GM19452 (cell line): ENCODE results near the gene TNRC18.
"Not testable (repeated sequence)": the region's sequence is repeated elsewhere in the genome, so short reads cannot be mapped to it uniquely, and the experiment has no call there.

Source experiments
- ATAC-seq: cut with Tn5 transposase; IDR thresholded peaks from one replicate; pipeline ENCODE4 v1.9.1; 2021; ENCODE audit not compliant: unreplicated experiment

TNRC18 gene

DNA sequence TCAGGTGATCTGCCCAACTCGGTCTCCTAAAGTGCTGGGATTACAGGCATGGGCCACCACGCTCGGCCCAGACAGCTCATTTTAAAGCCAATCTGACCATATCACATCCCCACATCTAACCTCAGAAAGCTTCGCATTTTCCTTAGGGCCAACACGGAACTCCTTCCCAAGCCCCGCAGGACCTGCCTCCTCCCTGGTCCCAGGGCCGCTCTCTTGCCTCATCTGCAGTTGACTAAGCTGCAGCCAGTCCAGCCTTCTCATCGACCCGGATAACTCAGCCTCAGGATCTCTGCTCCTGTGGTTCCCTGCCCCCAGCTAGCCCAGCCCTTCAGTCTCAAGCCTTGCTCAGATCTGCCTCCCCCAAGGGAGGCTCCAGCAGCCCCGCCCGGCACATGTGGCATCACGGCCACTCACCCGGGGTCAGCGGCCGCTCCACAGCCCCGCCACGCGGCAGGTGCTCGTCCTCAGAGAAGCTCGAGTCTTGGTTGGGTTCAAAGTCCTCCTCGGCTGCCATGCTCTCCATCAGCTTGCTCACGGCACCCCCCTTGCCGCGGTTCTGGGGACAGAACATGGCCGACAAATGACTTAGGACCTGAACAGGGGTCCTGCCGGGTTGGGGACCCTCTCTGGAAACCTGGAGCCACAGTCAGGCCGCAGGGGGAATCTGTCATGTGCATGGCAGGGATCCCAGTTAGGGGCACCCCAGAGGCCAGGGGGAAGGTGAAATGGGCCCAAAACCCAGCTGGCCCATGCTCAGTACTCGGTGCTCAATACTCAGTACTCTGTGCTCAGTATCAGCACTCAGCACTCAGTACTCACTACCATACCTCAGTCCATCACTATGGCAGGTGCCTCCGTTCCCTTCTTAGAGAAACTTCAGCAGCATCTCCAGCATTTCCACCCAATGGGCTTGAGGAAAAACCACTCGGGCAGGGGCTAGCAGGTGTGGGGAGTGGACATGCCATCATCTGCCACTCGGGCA lies 99.5 kb downstream of the TNRC18 start:
- not testable (repeated sequence) for ATAC-seq

DNA sequence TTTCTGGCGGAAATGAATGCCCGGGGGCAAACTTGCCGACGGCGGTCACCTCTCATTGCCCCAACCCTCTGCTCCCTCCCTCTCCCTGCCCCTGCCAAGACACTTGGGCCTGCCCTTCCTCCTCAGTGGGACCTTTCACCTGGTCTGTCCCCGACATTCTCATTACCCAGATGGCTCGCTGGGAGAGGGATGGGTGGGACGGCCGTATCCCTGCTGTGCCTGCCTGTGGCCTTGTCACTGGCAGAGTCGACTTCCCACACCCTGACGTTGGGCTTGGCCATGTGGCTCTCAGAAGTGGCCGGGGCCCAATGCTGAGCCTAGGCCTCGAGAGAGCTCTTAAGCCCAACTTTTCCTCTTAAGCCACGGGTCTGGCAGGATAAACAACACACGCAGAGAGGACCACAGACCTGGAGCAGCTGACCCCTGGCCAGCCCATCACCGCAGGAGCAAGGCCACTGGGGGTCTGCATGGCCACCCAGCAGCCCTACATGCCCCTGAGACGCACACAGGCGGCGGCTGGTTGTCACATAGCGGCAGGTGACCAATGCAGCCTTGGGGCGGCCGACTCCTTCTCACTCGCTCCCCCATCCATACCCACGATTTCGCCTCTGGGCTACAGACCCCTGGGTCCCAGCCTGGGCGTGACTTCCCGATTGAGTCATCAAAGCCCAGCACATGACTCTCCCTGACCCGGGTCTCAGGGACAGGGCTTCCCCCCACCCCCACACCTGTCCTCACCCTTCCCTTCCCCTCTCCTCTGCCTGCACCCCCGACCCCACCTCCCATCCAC lies 100.8 kb downstream of the TNRC18 start:
- no peak for ATAC-seq

DNA sequence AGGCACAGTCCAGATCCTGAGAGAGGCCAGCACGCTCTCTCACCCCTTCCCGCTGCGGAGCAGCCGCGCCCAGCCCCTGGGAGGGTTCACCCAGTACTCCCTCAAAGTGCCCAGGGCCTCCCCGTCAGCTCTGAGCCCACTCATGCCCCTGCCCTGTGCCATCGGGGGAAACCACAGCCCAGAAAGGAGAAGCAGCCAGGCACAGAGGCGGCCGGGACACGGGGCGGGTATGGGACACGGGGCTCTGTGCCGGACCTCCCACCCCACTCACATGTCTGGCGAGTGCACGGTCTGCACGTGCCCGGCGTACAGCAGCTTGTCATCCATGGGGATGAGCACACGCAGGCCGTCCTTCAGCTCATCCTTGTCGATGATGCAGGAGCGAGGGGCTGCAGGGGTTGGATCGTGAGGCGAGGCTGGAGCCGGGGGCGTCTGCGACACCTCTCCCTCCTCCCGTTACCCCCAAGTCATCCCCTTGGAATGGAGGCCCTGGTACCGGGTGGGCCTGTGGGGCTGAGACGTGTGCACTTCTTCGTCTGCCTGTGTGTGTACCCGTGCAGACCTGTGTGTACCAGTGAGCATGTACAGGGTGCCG lies 102.7 kb downstream of the TNRC18 start:
- no peak for ATAC-seq

DNA sequence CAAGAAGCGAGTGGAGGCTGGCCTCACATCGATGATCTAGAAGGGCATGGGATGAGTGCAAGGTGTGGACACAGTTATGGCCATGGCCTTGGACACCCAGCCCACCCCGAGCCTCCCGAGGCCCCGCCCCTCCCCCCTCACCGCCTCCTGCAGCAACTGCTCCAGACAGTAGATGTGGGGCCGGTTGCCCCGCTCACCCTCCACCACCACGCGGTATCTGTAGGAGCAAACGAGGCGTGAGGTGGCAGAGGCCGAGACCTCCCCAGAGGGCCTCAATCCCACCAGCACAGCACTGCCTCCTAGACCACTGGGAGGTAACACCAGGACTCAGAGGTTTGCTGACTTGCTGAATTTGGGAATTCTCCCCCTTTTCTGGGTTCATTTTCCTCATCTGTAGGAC lies 103.2 kb downstream of the TNRC18 start:
- no peak for ATAC-seq

DNA sequence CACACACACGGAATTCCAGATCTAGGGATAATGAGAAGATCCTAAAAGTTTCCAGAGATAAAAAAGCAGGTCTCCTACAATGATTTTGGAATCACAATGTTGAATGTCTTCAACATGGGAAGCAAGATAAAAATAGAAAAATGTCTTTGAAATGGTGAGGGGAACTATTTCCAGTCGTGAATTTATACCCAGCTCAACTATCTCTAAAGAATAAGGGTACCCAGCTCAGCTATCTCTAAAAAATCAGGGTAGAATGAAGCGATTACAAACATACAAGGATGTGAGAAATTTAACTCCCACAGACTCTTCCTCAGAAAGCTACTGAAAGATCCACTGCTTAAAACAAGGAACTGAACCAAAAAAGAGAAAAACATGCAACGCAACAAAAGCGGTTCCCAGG lies 105.0 kb downstream of the TNRC18 start:
- not testable (repeated sequence) for ATAC-seq

DNA sequence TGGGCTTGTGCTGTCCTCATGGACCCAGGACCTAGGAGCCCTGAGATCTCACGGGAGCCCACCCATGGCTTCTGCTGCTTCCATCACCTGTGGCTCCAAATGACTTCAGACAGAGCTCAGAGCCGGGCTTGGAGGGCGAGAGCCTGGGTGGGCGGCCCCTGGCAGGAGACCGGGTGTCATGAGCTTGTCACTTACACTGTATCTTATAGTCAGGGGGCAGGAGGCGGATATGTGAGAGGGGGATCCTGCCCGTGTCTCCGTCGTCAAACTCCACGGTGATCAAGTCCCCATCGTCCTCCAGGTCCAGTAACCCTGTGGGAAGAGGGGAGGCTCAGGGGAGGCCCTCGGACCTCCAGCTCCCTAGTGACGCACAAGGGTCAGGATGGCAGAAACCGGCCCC lies 107.9 kb downstream of the TNRC18 start:
- ATAC-seq, result no peak

DNA sequence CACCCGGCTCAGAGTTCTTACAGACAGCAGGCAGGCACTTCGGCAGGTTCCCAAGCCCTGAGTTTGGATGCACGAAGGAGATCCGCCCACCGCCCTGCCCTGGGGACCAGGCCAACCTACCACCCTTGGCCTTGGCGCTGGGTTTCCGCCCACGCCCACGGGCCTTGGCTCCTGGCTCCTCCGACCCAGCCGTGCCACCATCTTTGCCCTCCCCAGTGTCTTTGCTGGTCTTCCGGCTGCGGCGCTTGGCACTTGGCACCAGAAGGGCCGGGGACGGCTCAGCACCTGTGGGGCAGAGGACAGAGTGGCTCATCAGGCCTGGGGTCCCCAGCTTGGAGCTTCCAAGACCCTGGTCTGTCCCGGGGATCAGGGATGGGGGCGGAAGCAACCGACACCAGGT lies 108.8 kb downstream of the TNRC18 start:
- no peak for ATAC-seq

DNA sequence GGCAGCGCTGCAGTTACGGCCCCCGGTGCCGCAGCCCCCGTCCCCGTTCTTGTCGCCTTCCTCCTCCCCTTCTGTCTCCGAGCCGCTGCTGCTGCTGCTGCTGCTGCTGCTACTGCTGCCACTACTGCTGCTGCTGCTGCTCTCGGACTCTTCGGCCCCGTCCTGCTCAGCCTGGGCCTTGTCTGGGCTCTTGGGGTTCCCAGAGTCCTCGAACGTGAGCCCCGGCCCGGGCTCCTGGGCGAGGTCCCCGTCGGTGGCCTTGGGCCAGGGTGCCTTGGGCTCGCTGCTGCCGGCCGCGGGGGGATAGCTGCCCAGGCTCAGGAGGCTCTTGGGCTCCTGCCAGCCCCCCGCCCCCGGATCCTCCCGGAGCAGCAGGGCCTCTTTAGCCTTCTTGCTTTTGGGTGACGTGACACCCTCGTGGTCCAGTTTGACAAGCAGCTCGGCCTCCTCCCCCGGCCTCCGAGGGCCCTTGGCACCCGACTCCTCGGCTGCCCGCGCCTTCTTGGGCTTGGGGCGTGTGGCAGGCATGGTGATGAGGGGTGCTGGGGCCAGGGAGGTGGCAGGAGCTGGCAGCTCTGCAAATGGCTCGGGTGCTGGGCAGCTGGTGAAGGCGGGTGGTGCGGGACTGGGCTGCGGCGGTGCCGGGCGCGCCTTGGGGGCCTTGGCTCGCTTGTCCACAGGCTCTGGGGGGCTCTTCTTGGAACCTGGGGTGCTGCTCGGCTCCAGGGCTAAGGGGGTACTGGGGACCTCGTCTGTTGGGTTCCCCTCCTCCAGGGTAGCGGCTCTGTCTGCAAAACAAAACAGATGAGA lies 110.4 kb downstream of the TNRC18 start:
- not testable (repeated sequence) for ATAC-seq

DNA sequence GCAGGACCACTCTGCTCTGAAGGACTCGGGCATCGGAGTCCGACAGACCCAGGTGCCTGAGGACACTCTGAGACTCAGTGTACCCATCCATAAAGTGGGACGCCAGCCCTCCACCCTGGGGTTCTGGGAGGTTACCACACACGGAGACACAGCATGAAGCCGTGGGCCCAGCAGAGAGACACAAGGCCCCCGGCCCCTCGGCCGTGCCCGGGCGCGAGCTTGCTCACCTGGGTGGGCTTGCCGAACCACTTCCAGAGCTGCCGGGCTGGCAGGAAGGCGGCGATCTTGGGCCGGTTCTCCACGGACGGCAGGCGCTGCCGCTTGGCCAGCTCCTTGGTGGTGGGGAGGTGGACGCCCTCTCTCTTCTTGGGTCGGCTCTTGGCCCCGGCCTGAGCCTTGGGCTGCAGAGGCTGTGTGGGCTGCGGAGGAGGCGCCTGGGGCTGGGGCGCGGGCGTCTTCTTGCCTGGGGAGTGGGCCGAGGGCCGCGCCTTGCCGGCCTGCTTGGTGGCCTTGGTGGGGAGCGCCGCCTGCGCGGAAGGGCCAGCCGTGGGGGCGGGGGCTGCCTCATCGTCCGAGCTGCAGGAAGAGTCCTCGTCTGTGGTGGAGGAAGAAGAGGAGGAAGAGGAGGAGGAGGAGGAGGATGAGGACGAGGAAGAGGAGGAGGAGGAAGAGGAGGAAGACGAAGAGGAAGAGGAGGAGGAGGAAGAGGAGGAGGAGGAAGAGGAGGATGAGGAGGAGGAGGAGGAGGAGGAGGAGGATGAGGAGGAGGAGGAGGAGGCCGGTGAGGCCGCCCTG lies 111.2 kb downstream of the TNRC18 start:
- ATAC-seq, result not testable (repeated sequence)

DNA sequence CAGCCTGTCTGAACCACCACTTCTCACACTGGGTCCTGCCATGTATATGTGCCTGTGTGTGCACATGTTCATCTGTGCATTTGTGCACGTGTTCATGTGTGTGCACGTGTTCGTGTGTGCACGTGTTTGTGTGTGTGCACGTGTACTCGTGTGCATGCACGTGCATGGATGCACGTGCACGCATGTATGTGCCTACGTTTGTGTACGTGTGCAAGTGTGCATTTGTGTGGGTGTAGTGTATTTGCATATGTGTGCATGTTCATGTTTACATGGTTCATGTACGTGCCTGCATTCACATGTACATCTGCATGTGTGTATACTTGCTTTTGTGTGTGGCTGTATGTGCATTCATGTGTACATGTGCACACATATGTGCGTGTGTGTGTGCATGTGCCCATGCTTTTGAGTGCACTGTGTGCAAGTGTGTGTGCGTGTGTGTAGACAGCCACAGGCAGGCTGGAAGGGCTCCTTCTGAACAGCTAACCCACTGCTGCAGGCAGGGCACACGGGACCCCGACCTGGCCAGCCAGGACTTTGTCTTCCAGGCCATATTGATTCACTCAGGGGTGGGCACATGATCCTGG lies 112.7 kb downstream of the TNRC18 start:
- no peak for ATAC-seq

DNA sequence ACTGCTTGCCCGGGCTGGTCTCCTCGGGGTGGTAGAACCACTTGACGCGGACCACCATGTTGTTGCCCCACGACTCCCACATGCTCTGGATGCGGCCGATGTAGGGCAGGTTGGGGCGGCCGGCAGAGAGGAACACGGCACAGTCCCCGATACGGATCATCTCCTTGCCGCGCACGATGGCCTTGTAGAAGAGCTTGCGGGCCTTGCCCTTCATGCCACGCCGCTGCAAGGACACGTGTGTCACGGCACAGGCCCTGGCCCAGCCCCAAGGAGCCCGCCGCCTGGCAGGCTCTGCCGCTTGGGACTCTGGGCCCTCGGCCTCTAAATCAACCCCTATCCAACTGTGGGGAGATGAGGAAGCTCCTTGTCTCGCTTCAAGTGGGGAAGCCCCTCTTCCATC lies 114.5 kb downstream of the TNRC18 start:
- no peak for ATAC-seq

DNA sequence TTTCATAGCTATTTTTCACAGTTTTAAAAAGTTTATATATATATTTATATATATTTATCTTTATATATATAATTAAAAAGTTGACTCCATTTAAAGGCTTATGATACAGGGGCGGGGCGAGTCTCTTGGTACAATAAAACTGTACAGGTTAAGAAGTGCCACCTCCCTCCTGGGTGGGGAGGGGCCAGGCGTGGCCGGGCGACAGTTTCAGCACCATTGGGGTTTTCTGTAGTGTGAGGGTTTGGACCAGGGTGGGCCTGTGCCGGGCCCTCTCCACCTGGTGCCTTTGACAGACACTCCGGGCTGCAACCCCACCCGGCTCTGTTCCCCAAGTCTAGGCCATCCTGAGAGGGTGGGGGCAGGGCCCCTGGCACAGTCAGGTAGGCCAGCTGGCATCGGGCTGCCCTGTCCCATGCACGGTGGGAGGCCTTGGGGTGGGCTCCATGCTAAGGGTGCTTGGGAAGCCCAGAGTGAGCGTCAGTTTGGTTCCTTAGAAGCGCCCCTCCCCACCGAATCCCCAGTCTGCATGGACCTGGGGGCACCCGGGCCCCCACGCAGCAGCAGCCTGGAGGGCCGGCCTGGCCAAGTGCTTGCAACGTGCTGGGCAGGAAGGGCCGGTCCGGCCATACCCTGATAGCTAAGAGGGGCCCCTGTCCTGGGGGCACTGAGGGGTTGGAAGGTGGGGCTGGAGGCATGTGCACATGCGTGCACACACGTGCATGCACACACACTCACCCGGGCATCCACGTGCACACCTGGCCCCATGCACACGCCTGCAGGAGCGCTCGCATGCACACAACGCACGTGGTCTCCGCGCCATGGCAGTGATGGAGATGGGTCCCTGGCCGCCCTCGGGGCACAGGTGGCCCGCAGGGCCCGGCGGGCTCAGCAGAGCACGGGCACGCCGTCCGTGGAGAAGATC lies 116.2 kb downstream of the TNRC18 start:
- not testable (repeated sequence) for ATAC-seq

DNA sequence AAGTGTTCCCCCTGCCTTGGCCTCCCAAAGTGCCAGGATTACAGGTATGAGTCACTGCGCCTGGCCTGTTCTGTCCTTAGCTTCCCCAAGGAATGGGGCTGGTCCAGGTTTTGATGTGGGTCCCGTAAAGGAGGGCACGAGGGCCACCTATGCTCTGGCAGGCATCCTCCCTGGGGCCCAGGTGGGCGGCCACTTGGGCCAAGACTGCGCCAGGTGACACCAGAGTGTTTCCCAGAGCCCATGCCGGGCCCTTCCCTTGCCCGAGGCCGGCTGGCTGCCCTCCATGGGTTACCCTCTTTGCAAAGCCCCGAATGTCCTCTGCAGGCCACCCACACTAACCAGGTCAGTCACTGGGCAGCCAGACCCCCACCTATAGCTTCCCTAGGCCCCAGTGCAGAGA lies 118.6 kb downstream of the TNRC18 start:
- not testable (repeated sequence) for ATAC-seq

DNA sequence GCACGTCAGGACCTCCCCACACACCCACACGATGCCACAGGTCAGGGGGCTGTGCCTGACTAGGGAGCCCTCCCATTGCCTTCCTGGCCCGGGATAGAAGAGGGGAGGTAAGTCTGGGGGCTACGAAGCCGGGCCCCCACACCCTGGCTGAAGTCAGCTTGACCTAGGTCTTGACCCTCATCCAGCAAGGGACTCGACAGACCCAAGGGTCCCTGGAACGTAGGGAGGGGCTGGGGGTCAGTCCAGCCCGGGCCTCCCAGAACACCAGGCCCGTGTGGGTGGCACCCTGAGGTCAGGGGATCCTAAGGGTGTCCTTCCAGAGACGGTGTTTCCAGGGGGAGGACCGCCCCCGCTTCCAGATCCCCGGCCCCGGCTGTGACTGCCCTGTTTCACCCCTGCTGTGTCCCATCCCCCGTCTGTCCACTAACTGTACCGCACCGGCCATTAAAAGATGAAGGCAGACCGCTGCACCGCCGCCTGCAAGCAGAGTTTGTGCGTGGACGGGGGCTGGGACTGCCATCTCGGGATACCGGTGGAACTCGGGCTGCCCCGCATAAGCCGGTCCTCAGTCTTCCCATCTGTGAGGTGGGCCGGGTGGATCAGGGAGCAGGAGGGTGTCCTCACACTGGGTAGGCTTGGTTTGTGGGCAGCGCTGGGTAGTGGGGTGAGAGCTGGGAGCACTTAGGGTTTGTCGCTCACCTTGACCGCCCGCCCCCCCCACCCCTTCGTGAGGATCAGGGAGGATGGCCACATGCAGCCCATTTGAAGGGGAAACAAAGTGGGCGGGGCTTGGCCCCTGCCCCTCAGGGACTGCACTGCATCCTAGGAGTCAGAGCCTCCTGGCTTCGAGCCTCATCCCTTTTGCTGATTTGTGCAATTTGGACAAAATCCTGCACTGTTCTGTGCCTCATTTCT lies 119.8 kb downstream of the TNRC18 start:
- no peak for ATAC-seq

DNA sequence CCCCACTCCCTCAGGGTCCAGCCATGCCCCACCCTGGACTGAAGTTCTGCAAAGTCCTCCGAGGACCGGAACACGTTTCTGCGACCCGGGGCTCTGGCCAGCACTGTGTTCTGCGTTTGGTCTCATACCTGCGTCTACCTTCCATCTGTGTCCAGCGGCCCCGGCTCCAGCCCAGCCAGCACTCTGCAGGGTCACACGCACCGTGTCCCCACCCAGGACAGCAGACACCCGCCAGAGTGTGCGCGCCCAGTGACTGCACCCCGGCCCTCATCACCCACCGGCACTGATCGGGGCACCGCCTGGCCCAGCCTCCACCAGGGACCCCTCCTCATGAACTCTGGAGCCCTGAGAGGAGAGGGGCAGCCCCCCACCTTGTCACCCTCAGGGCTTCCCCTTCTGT lies 120.6 kb downstream of the TNRC18 start:
- ATAC-seq, result no peak

DNA sequence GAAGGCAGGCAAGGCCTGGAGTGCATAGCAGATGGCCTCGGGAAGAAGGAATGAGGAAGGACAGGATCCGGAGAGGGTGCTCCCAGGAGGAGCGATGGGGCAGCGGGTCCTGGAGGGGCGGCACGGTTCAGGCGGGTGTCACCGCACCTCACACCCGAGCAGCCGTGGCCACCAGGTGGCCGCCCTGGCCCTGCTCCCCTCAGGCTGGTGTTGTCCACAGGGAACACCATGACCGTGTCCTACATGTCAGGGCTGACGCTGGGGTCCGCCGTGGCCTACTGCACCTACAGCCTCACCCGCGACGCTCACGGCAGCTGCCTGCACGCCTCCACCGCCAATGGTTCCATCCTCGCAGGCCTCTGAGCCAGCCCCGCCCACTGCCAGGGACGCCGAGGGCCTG lies 121.1 kb downstream of the TNRC18 start:
- no peak for ATAC-seq

DNA sequence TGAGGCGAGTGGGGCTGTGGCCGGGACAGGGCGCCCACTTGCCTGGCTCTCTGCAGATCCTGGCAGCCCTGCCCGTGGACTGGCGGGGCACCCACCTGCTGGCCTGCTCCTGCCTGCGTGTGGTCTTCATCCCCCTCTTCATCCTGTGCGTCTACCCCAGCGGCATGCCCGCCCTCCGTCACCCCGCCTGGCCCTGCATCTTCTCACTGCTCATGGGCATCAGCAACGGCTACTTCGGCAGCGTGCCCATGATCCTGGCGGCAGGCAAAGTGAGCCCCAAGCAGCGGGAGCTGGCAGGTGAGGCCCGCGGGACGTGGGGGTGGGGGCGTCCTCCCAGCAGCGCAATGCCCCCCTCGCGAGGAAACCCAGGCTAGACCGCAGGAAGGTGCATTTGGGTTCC lies 123.3 kb downstream of the TNRC18 start:
- ATAC-seq, result no peak
